ENCODE measurements around the gene CA11. TPM values are rescaled to one million over a fixed set of nuclear protein-coding genes. Genes with fewer than 3 reads are reported as not detected.
"Not testable (repeated sequence)": the region's sequence is repeated elsewhere in the genome, so short reads cannot be mapped to it uniquely, and the experiment has no call there.

CA11 gene
- total RNA-seq, 2 donors from 2014 or later: 4.7 to 4.9 TPM

DNA sequence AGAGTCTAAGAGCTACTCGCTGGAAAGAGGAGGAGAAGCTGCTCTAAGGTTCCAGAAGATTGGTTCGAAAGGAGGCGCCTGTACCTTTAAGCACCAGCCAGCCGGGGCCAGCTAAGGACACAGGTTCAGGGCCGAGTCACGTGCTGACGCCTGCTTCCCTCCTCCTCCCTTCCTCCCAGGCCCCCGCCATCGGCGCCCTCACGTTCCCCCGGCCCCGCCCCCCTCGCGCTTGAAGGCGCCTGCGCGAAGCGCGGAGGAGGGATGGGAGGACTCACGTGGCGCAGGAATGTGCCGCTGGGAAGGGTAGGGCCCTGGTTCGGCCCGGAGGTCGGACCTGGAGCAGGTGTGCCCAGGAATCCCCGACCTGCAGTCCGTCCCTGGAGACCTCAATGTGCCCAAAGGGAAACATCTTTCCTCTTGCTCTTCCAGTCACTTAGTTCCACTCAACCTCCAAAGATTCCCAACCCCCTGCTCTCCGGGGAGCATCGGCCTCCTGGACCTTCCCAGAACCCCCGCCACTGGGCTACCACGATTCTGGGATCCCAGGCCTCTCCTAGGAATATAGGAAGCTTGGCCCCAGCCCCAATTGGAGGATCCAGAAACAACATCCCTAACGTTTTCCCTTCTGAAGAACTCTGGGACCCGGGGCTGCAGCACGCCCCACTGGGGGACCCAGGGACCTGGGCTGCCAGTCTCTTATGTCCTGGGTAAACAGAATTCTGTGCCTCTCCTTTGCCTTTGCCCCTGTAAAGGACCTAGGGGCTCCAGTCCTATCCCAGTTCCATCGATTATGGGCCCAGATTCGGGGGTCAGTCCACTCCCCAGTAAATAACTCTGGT, 11.3 kb downstream of the CA11 start:
- Mint-ChIP-seq H3K4me3 (peak overlapping the region; percentile 75), H3K27ac (peak overlapping the region; percentile 62 to 64), H3K4me1 (ENCODE audit: low read depth in 2 of 2) (peaks cover 35 to 42% of the 10 kb centered on the region in 2 donors), H3K36me3 (no peaks in the 10 kb centered on the region), H3K9me3 (peaks cover 5% of the 10 kb centered on the region), H3K27me3 (no peaks in the 10 kb centered on the region)
- DNase-seq (ENCODE audit: low spot score) (peak; percentile 91), ATAC-seq (peak; percentile 24 to 40)

DNA sequence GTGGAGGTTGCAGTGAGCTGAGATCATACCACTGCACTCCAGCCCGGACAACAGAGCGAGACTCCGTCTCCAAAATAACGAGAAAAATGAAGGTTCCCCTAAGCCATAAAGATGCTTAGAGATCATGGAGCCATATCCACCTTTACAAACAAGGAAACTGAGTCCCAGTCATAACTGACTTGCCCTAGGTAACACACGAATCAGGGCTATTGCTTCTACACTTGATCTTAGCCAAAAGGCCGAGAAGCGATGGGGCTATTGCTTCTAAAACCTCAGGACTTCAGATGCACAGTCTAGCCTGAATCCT, 12.0 kb downstream of the CA11 start:
- peak overlapping the region; percentile 62 to 64 for H3K27ac Mint-ChIP-seq
- DNase-seq (ENCODE audit: low spot score): no peak
- H3K4me3 Mint-ChIP-seq: peak overlapping the region; percentile 75
- H3K36me3 Mint-ChIP-seq: no peaks in the 10 kb centered on the region
- ATAC-seq: no peak
- peaks cover 5% of the 10 kb centered on the region for H3K9me3 Mint-ChIP-seq
- H3K27me3 Mint-ChIP-seq: no peaks in the 10 kb centered on the region
- H3K4me1 Mint-ChIP-seq (ENCODE audit: low read depth in 2 of 2): peaks cover 35 to 38% of the 10 kb centered on the region in 2 donors

DNA sequence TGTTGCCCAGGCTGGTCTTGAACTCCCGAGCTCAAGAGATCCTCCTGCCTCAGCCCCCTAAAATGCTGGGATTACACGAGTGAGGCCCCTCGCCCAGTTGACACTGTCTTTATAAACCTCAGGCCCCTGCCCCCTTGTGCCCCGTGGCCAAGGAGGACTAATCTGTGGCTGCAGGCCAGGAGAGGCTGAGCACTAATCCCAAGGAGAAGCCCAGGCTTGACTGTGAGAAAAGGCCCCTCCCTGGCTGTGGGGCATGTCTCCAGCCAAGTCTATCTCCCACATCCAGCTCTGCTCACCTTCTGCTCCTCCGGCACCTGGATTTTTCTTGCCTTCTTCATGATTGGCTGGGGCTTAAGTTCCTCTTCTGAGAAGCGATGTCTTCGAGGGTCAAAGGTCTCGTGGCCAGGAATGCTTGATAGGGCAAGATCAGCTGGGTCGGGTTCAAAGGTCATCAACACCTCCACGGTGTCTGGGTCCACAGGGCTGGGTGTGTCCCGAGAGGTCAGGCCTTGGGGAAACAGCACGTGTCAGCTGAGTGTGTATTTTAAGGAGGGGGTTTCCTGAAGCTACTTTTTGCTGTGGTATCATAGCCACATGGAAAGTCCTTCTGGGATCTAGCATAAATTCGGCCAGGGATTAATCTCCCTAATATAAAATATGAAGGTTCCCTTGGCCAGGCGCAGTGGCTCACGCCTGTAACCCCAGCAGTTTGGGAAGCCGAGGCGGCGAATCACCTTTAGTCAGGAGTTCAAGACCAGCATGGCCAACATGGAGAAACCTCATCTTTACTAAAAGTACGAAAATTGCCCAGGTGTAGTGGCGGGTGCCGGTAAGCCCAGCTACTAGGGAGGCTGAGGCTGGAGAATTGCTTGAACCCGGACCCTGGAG, 12.6 kb downstream of the CA11 start:
- H3K27me3 Mint-ChIP-seq: no peaks in the 10 kb centered on the region
- peaks cover 1% of the 10 kb centered on the region for H3K9me3 Mint-ChIP-seq
- H3K4me3 Mint-ChIP-seq: no peak overlapping the region
- ATAC-seq (no peak), DNase-seq (ENCODE audit: low spot score) (no peak)
- peak overlapping the region; percentile 62 to 64 for H3K27ac Mint-ChIP-seq
- peaks cover 29 to 36% of the 10 kb centered on the region in 2 donors for H3K4me1 Mint-ChIP-seq (ENCODE audit: low read depth in 2 of 2)
- no peaks in the 10 kb centered on the region for H3K36me3 Mint-ChIP-seq

DNA sequence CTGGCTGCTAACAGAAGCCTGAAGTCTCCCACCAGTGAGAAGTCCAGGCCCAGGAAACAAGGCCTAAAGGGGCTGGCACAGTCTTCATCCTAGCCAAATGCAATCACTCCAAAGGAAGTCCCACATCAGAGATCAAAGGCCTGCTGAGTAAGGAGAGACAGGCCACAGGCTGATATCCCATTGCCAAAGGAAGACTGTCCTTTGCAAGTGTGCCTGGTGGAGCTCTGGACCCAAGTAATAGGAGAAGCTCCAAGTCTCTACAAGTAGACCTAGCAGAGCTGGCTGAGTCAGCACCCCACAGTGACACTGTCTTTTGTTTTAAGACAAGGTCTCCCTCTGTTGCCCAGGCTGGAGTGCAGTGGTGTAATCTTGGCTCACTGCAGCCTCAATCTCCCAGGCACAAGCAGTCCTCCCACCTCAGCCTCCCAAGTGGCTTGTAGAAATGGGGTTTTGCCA, 13.3 kb downstream of the CA11 start:
- Mint-ChIP-seq H3K36me3 (no peaks in the 10 kb centered on the region), H3K9me3 (no peaks in the 10 kb centered on the region), H3K27me3 (no peaks in the 10 kb centered on the region), H3K4me3 (no peak overlapping the region), H3K4me1 (ENCODE audit: low read depth in 2 of 2) (peaks cover 23 to 30% of the 10 kb centered on the region in 2 donors), H3K27ac (peak overlapping the region in 1 of 2 donors; percentile 47)
- DNase-seq (ENCODE audit: low spot score): no peak
- ATAC-seq: no peak

DNA sequence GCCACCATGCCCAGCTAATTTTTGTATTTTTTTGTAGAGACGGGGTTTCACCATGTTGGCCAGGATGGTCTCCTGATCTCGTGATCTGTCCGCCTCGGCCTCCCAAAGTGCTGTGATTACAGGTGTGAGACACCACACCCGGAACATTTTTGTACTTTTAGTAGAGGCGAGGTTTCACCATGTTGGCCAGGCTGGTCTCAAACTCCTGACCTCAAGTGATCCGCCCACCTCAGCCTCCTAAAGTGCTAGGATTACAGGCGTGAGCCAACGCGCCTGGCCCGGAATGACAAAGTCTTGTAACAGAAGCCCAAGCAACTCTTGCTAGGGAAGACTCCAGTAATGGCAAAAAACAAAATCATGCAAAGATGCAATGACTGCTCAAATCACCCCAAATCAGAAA, 13.7 kb downstream of the CA11 start:
- H3K4me3 Mint-ChIP-seq; H3K36me3 Mint-ChIP-seq; H3K9me3 Mint-ChIP-seq; ATAC-seq; H3K27me3 Mint-ChIP-seq; DNase-seq (ENCODE audit: low spot score): not testable (repeated sequence)
- Mint-ChIP-seq H3K27ac (peak overlapping the region in 1 of 2 donors; percentile 47), H3K4me1 (ENCODE audit: low read depth in 2 of 2) (peaks cover 20 to 26% of the 10 kb centered on the region in 2 donors)

DNA sequence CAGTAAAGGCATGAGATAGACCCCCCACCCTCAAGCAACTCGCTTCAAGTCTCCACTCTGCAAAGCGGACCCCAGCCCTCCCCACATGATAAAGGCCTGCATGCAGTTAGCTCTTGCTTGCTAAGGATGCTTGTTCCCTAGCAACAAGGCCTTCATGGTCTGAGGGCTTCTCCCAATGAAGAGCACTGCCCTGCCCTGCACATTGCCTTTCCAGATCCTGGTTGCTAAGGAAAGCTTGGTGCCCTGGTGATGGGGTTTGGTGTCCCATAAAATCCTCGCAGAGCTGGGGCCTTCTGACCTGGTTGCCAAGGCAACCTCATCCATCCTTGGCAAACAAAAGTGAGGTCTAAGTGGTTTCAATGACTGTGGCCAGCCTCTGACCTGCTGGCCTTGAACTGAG, 14.8 kb downstream of the CA11 start:
- peaks cover 19 to 33% of the 10 kb centered on the region in 2 donors for H3K4me1 Mint-ChIP-seq (ENCODE audit: low read depth in 2 of 2)
- no peak for DNase-seq (ENCODE audit: low spot score)
- H3K4me3 Mint-ChIP-seq: no peak overlapping the region
- H3K27me3 Mint-ChIP-seq: no peaks in the 10 kb centered on the region
- no peak for ATAC-seq
- no peaks in the 10 kb centered on the region for H3K9me3 Mint-ChIP-seq
- H3K36me3 Mint-ChIP-seq: no peaks in the 10 kb centered on the region
- no peak overlapping the region for H3K27ac Mint-ChIP-seq

DNA sequence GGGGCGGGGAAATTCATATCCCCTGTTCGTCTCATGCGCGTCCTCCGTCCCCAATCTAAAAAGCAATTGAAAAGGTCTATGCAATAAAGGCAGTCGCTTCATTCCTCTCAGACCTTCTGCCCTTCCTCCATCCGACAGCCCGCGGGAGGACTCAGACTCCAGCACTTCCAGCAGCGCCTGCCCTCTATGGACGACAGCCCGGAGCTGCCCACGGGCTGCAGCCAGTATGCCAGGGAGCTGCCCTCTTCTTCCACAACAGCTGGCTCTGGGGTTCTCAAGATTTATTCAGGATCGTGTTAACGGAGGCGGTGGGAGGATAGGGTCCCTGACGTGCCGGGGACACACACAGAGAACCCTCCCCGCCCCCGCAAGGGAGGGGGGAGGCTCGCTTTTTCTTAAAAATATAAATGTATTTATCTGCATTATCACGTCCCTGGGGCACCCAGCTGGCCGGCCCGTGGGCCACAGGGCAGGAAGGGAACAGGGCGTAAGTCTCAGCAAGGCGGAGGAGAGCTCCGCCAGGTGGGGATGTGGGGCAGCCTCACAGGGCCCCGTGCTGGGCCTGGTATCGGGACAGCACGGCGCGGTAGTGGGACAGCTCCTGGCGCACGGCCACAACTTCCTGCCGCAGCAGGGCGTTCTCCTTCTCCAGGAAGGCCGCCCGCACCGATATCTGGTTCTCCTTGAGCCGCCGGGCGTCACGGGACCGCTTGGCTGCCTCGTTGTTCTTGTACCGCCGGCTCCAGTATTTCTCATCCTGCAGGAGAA, 15.5 kb downstream of the CA11 start:
- ATAC-seq (no peak), DNase-seq (ENCODE audit: low spot score) (no peak)
- H3K36me3 Mint-ChIP-seq: no peaks in the 10 kb centered on the region
- H3K27ac Mint-ChIP-seq: no peak overlapping the region
- no peaks in the 10 kb centered on the region for H3K27me3 Mint-ChIP-seq
- no peaks in the 10 kb centered on the region for H3K9me3 Mint-ChIP-seq
- peaks cover 15 to 30% of the 10 kb centered on the region in 2 donors for H3K4me1 Mint-ChIP-seq (ENCODE audit: low read depth in 2 of 2)
- H3K4me3 Mint-ChIP-seq: no peak overlapping the region

DNA sequence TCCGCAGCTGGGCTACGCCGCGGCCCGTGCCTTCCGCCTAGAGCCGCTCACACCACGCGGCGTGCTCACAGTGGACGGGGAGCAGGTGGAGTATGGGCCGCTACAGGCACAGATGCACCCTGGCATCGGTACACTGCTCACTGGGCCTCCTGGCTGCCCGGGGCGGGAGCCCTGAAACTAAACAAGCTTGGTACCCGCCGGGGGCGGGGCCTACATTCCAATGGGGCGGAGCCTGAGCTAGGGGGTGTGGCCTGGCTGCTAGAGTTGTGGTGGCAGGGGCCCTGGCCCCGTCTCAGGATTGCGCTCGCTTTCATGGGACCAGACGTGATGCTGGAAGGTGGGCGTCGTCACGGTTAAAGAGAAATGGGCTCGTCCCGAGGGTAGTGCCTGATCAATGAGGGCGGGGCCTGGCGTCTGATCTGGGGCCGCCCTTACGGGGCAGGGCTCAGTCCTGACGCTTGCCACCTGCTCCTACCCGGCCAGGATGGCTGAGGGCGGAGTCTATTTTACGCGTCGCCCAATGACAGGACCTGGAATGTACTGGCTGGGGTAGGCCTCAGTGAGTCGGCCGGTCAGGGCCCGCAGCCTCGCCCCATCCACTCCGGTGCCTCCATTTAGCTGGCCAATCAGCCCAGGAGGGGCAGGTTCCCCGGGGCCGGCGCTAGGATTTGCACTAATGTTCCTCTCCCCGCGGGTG, 16.2 kb downstream of the CA11 start:
- Mint-ChIP-seq H3K27me3 (no peaks in the 10 kb centered on the region), H3K9me3 (no peaks in the 10 kb centered on the region), H3K4me3 (no peak overlapping the region), H3K27ac (no peak overlapping the region), H3K36me3 (no peaks in the 10 kb centered on the region), H3K4me1 (ENCODE audit: low read depth in 2 of 2) (peaks cover 17 to 32% of the 10 kb centered on the region in 2 donors)
- ATAC-seq (no peak), DNase-seq (ENCODE audit: low spot score) (no peak)

DNA sequence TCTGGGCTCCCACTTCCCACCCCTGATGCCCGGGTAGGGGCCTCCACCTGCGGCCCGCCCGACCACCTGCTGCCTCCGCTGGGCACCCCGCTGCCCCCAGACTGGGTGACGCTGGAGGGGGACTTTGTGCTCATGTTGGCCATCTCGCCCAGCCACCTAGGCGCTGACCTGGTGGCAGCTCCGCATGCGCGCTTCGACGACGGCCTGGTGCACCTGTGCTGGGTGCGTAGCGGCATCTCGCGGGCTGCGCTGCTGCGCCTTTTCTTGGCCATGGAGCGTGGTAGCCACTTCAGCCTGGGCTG, 16.7 kb downstream of the CA11 start:
- Mint-ChIP-seq H3K36me3 (no peaks in the 10 kb centered on the region), H3K4me3 (no peak overlapping the region), H3K27ac (no peak overlapping the region), H3K4me1 (ENCODE audit: low read depth in 2 of 2) (peaks cover 12 to 31% of the 10 kb centered on the region in 2 donors), H3K27me3 (no peaks in the 10 kb centered on the region), H3K9me3 (no peaks in the 10 kb centered on the region)
- no peak for DNase-seq (ENCODE audit: low spot score)
- ATAC-seq: no peak

DNA sequence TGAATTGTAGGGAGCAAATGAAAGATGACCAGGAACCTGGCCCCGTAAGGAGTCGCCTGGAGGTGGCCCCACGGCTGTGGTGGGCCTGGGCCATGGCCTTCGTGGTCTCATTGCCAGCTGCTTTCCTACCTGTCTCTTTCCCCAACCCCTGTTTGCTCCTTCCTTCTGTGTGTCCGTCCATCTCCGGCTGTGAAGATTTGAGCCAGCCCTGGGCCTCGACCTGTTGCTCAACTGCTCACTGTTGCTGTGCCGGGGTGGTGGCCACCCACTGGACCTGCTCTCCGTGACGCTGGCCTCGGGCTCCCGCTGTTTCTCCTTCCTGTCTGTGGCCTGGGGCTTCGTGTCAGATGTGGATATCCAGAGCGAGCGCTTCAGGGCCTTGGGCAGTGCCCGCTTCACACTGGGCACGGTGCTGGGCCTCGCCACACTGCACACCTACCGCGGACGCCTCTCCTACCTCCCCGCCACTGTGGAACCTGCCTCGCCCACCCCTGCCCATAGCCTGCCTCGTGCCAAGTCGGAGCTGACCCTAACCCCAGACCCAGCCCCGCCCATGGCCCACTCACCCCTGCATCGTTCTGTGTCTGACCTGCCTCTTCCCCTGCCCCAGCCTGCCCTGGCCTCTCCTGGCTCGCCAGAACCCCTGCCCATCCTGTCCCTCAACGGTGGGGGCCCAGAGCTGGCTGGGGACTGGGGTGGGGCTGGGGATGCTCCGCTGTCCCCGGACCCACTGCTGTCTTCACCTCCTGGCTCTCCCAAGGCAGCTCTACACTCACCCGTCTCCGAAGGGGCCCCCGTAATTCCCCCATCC, 17.3 kb downstream of the CA11 start:
- Mint-ChIP-seq H3K4me3 (no peak overlapping the region), H3K27ac (no peak overlapping the region), H3K27me3 (no peaks in the 10 kb centered on the region), H3K9me3 (peaks cover 3% of the 10 kb centered on the region), H3K36me3 (peaks cover 4% of the 10 kb centered on the region), H3K4me1 (ENCODE audit: low read depth in 2 of 2) (peaks cover 13 to 33% of the 10 kb centered on the region in 2 donors)
- ATAC-seq: no peak
- no peak for DNase-seq (ENCODE audit: low spot score)

DNA sequence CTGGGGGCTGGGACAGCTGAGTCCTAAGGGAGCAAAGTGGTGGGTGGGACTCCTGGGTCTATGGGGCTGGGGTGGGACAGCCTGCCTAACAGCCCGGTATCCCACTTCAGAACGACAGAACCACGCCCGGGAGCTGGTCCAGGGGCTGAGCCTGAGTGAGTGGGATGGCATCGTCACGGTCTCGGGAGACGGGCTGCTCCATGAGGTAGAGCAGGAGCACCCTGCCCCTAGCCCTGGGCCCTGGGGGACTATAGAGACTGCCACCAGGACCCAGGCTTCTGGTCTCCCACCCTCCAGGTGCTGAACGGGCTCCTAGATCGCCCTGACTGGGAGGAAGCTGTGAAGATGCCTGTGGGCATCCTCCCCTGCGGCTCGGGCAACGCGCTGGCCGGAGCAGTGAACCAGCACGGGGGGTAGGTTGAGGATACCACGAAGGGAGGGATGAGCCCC, 18.1 kb downstream of the CA11 start:
- H3K27me3 Mint-ChIP-seq: no peaks in the 10 kb centered on the region
- H3K4me1 Mint-ChIP-seq (ENCODE audit: low read depth in 2 of 2): peaks cover 18 to 36% of the 10 kb centered on the region in 2 donors
- ATAC-seq: no peak
- no peak for DNase-seq (ENCODE audit: low spot score)
- no peak overlapping the region for H3K27ac Mint-ChIP-seq
- H3K4me3 Mint-ChIP-seq: no peak overlapping the region
- peaks cover 7% of the 10 kb centered on the region for H3K36me3 Mint-ChIP-seq
- peaks cover 3% of the 10 kb centered on the region for H3K9me3 Mint-ChIP-seq

DNA sequence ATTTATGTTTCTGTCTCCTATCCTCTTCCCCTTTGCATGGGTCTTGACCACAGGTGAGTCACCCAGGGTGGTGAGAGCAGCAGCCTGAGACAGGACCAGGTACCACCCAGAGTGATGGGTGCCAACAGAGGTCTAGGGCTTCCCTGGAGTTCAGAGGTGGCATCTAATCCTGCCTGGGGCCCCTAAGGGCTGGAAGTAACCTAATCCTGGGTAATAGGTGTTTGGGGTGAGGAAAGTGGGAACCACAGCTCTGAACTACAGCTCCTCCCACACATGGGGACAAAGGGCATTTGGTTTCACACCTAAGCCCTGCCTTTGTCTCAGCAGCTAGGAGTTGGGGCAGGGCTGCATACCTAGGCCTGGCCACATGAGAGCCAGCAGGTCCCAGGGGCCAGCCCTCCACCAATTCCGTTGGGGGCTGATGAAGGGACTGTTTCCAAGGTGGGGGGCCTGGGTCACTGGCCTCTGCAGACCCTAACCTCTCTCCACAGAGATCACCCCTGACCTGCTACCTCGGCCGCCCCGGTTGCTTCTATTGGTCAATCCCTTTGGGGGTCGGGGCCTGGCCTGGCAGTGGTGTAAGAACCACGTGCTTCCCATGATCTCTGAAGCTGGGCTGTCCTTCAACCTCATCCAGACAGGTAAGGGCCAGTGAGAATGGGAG, 18.7 kb downstream of the CA11 start:
- Mint-ChIP-seq H3K4me1 (ENCODE audit: low read depth in 2 of 2) (peaks cover 18 to 36% of the 10 kb centered on the region in 2 donors), H3K36me3 (peaks cover 7% of the 10 kb centered on the region), H3K27ac (peak overlapping the region in 1 of 2 donors; percentile 31), H3K4me3 (no peak overlapping the region), H3K9me3 (peaks cover 3% of the 10 kb centered on the region), H3K27me3 (no peaks in the 10 kb centered on the region)
- no peak for ATAC-seq
- no peak for DNase-seq (ENCODE audit: low spot score)

All from natural killer cell treated with Interleukin-12 subunit alpha and Interleukin-12 subunit beta and Interleukin-15 and Interleukin-18, amount 100 ng/mL, for 72 hours (primary cell).